Kidney epithelial cell (primary cell): ENCODE measurements around the gene CEACAM1. TPM values are rescaled to one million over a fixed set of nuclear protein-coding genes. Genes with fewer than 3 reads are reported as not detected.

Experiments
- DNase-seq: peaks from one replicate; pipeline ENCODE4 v3.0.0-alpha.2; 2010; ENCODE audit warnings: low read depth
- H3K27me3 ChIP-seq: 2 replicates; pipeline ENCODE4 v1.6.0; 2011; ENCODE audit warnings: low read length; ENCODE audit not compliant: control insufficient read depth, insufficient read depth
- H3K36me3 ChIP-seq: 2 replicates; pipeline ENCODE4 v1.5.1; 2011; ENCODE audit warnings: low read length; ENCODE audit not compliant: control insufficient read depth, insufficient read depth
- H3K4me3 ChIP-seq: 2 replicates; pipeline ENCODE4 v1.5.1; 2011; ENCODE audit warnings: low read depth, mild to moderate bottlenecking, control low read depth, low read length
- total RNA-seq: library from RNA; depleted of rRNA; stranded (reverse); fragments of >200 nt; gene quantifications from 2 replicates; pipeline ENCODE4 v1.2.3, GENCODE V29; 2015
- TF ChIP-seq, protein P1 (sequence below): IDR thresholded peaks from 2 replicates; pipeline ENCODE4 v1.5.1; 2011; ENCODE audit warnings: mild to moderate bottlenecking, moderate library complexity, low read length, control low read depth, inconsistent platforms; ENCODE audit not compliant: insufficient read depth, poor library complexity, severe bottlenecking

CEACAM1 gene
- total RNA-seq, 1 donor from 2014 or later = 2.1 TPM

DNA sequence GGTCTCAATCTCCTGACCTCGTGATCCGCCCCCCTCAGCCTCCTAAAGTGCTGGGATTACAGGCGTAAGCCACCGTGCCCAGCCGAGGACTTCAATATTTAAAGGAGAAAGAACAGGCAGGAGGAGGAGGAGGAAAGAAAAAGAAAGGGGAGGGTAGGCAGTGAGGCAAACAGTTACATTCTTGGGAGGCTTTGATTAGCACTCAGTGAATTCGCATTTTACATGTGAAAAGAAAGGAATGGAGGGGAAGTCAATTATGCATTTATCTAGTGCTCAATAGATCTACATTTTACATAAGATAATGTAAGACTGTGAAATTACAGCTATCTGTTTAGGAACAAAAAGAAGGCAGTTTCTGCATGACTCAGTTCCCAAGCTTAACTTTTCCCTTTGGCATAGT lies 54.6 kb downstream of the CEACAM1 start:
- H3K36me3 ChIP-seq = no peaks in the 10 kb centered on the region
- no peak for DNase-seq
- TF ChIP-seq, protein P1, sequence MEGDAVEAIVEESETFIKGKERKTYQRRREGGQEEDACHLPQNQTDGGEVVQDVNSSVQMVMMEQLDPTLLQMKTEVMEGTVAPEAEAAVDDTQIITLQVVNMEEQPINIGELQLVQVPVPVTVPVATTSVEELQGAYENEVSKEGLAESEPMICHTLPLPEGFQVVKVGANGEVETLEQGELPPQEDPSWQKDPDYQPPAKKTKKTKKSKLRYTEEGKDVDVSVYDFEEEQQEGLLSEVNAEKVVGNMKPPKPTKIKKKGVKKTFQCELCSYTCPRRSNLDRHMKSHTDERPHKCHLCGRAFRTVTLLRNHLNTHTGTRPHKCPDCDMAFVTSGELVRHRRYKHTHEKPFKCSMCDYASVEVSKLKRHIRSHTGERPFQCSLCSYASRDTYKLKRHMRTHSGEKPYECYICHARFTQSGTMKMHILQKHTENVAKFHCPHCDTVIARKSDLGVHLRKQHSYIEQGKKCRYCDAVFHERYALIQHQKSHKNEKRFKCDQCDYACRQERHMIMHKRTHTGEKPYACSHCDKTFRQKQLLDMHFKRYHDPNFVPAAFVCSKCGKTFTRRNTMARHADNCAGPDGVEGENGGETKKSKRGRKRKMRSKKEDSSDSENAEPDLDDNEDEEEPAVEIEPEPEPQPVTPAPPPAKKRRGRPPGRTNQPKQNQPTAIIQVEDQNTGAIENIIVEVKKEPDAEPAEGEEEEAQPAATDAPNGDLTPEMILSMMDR = no peak
- H3K4me3 ChIP-seq = no peak overlapping the region
- H3K27me3 ChIP-seq = no peaks in the 10 kb centered on the region

DNA sequence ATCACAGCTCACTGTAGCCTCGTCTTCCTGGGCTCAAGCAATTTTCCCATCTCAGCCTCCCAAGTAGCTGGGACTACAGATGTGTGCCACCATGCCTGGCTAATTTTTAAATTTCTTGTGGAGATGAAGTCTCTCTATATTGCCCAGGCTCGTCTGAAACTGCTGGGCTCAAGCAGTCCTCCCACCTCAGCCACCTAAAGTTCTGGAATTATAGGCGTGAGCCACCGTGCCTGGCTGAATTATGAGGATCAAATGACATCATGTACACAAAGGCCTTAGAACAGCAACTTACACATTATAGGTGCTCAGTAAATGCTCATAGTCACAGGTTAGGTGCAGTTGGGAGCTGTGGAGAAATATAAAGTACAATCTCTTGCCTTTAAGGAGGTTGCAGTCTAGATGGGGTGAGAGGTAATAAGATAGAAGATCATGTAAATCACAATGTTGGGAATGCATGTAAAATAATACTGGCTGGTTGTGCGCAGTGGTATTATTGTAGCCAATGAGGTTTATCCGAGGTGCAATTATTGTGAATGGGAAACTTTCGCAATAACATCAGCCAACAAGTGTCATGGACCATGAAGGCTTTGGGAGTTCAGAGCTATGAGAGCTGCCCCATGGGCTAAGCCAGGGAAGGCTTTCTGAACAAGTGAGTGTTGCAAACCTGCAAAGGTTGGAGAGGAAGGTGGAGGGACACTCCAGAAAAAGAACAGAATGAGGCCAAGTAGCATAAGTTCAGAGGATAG lies 55.7 kb downstream of the CEACAM1 start:
- DNase-seq = no peak
- TF ChIP-seq, protein P1 = no peak
- no peaks in the 10 kb centered on the region for H3K36me3 ChIP-seq
- H3K27me3 ChIP-seq = no peaks in the 10 kb centered on the region
- no peak overlapping the region for H3K4me3 ChIP-seq

DNA sequence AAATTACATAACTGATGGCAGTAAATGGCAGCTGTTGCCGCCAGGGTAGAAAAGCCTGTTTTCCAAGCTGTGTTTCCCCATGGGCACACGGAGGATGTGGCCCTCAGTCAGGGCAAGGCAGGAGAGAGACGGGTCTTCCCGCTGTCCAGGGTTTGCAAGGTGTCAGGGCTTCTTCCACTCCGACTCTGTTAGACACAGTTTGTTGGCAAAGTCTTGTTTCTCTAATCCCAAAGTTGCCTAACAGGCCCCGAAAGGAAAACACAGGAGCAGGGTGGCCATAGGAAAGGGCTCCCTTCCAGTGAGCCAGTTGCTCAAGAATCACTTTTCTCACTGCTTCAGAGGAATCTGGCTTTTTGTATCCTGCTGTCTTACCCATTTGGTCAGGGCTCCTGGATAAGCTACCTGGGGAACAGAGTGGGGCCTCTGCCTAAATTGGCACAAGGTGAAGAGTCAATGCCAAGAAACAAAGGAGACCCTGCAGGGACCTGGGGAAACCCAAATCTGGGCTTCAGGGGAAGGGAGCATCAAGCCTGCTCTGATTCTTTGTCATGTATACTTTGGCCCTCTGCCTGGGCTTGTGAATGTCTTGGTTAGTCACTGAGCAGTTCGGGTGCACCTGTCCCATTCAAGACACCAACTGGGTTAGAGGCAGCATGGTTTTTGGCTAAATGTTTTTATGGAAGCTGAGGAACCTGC lies 56.6 kb downstream of the CEACAM1 start:
- TF ChIP-seq, protein P1 = no peak
- no peak for DNase-seq
- Histone ChIP-seq H3K4me3 (no peak overlapping the region), H3K27me3 (no peaks in the 10 kb centered on the region), H3K36me3 (no peaks in the 10 kb centered on the region)

DNA sequence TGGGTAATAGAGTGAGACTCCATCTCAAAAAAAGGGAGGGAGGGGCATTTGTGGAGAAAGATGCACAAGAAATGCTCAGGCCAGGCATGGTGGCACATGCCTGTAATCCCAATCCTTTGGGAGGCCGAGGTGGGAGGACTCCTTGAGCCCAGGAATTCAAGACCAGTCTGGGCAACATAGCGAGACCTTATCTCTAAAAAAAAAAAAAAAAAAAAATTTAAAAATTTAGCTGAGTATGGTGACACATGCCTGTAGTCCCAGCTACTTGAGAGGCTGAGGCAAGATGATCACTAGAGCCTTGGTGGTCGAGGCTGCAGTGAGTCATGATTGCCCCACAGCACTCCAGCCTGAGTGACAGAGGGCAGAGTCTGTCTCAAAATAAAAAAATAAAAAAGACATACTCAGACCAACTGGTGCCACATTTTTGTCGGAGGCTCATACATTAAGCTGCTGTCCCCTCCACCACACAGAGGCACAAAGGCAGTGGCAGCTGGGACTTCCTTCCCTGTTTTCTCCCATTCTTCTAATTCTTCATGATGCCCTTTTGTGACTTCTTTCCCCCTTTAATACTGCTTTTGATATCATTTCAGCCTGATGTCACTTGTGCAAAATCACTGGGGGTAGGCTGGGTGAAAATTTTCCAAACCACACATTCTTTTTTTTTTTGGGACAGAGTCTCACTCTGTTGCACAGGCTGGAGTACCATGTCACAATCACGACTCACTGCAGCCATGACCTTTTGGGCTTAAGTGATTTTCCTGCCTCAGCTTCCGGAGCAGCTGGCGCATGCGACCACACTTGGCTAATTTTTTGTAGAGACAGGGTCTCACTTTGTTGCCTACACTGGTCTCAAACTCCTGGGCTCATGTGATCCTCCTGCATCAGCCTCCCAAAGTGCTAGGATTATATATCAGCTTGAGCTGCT lies 58.7 kb downstream of the CEACAM1 start:
- TF ChIP-seq, protein P1 = no peak
- Histone ChIP-seq H3K27me3 (no peaks in the 10 kb centered on the region), H3K36me3 (no peaks in the 10 kb centered on the region), H3K4me3 (no peak overlapping the region)
- no peak for DNase-seq

DNA sequence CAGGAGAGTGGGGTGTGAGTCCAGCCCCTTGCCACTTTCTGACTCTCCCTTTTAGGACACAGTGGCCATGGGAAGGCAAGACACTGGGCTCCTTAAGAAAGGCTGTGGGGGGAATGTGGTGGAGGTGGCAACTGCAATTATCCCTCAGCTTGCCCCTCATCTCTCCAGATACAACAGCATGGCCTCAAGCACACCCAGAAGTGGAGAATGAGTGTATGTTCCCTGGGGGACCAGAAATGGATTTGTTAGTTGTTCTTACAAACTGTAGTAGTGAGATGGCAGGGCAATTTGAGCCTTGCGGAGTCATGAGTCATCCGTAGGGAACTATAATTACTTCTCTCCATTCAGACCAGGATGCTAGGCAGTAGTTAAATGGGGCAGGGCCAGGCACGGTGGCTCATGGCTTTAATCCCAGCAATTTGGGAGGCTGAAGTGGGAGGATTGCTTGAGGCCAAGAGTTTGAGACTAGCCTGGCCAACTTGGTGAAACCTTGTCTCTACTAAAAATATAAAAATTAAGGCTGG lies 59.9 kb downstream of the CEACAM1 start:
- no peak for DNase-seq
- TF ChIP-seq, protein P1 = no peak
- H3K27me3 ChIP-seq = no peaks in the 10 kb centered on the region
- no peak overlapping the region for H3K4me3 ChIP-seq
- H3K36me3 ChIP-seq = no peaks in the 10 kb centered on the region
